Hematopoietic multipotent progenitor cell treated with erythropoietin and hydrocortisone succinate and interleukin-3 and kit ligand, for 8 days (in vitro differentiated cells): ENCODE measurements around the gene PKMYT1.

ENCODE experiments used
- DNase-seq: peaks from one replicate; pipeline ENCODE4 v3.0.0-alpha.2; 2015

Gene PKMYT1

DNA sequence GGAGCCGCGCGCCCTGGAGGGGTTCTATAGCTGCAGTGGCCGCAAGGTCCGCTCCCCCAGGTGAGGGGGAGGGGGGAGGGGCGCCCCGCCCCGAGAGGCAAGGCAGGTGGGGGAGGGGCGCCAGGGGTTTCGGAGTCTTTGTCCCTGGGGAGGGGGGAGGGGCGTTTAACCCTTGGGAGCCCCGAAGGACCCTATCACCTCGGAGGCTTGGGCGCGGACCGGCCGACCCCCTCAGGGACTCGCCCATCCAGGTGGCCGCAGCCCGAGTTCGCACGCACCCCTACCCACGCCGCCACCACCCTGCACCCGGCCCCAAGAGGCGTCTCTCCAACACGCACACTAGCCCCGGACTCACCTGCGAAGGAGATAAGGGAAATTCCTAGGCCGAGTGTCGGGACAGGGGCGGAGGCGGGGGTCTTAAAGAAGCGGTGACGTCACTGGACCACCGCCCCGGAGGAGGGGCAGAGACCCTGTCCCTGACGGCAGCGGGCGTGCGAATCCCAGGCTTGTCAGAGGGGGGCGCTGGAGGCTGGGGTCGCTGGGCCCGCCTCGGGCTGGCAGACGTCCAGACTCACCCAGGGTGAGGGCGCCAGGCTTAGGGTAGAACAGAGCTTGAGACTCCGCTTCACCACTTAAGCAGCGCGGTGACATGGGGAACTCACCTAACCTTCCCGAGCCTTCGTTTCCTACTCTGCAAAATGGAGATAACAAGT is 37.7 kb upstream of the PKMYT1 start, which contains the start of gene CLDN6:
Gene CLDN6 (minus strand): TSS at position 390 of the 713 bp plus-strand sequence. CDS start 2,162 bp downstream, outside the sequence.
- peak; percentile 66 for DNase-seq

DNA sequence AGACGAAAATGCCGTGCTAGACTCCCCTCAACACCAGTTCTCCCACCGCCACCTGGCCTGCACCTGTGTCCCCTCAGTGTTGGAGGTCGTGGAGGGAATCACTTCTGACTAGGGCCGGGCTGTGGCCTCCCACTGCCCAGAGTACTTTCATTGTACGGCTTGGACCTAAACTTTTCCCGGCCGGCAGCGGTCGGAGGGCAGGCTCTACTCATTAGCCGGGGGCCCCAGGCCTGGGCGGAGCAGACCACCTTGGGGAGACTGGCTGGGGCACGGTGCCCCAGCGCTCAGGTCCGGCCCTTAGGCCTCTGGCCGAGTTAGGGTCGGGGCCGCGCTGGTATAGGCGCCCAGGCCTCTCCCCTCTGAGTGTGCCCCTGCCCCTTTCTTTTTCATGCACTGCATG is 37.1 kb upstream of the PKMYT1 start:
- DNase-seq, result no peak

DNA sequence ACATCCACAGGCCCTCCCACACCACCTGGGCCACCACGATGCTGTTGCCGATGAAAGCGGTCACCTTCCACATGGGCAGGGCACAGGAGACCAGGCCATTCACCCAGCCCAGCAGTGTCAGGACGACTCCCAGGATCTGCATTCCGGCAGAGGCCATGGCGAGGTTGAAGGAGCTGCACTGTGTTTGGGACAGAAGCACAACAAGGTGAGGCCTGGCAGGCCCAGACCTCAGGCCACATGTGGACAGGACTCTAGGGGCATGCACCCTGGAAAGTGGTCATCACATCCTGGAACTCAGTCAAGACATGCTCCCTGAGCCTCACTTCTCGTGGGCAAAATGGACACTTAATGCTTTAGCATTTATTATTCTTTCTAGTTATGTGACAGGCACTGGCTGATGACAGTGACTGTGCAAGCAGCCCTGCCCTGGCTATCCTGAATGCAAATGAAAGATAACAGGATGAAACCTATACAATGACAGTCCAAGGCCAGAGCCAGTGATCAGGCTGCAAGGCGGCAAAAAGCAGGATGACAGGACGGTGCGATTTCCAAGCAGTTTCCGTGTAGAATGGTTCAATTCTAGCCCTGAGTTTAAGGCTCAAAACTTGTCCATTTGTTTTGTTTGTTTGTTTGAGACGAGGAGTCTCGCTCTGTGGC is 35.7 kb upstream of the PKMYT1 start:
- DNase-seq, result peak; percentile 70

DNA sequence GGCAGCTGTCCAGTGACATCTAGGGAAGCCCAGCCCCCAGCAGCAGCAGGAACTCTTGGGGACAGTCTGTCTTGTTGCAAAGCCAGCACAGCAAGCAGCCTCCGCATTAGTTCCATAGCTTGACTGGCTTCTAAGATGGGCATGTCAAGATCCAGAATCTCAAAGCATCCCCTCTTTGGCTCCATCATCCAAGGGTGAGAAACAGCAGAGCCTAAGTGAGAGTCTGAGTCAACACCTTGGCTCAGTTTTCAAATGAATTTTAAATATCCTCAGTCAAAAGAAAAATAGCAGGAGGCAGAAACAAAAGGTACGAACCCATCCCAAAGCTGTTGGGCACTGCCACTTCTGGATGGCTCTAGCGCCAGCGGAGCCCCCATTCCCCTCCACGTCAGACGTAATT is 34.7 kb upstream of the PKMYT1 start:
- DNase-seq, result no peak

DNA sequence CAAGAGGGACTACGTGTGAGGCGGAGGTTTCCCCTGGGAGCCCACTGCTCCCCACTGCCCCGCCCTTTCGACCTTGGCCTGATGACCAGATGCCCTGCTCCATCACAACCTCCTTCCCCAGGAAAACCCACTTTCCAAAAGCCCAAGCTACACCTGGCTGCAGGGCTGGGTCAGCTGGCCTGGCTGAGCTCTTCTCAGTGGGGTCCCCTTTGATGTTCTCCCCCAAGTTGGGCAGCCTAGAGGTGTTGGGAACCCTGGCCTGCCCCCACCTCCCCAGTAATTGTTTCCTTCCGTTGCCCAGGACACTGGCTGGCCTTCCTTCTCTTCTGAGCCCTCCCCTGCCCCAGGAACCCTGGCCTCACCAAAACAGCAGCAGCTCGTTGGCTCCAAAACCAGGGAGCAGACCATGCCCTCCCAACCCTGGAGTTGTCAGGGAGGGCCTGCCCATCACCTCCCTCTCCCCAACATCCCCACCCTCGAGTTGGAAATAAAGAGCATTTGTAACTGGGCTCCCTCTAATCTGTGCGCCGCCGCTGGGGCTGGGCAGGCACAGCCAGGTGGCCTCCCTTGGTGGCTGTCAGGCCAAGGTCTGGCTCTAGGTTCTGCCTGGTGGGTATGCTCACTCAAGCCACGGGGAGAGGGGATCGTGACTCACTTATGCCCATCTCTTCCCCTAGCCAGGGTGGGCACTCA is 33.9 kb upstream of the PKMYT1 start:
- DNase-seq, result no peak

DNA sequence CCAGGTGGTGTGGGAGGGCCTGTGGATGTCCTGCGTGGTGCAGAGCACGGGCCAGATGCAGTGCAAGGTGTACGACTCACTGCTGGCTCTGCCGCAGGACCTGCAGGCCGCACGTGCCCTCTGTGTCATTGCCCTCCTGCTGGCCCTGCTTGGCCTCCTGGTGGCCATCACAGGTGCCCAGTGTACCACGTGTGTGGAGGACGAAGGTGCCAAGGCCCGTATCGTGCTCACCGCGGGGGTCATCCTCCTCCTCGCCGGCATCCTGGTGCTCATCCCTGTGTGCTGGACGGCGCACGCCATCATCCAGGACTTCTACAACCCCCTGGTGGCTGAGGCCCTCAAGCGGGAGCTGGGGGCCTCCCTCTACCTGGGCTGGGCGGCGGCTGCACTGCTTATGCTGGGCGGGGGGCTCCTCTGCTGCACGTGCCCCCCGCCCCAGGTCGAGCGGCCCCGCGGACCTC is 33.3 kb upstream of the PKMYT1 start:
- no peak for DNase-seq

DNA sequence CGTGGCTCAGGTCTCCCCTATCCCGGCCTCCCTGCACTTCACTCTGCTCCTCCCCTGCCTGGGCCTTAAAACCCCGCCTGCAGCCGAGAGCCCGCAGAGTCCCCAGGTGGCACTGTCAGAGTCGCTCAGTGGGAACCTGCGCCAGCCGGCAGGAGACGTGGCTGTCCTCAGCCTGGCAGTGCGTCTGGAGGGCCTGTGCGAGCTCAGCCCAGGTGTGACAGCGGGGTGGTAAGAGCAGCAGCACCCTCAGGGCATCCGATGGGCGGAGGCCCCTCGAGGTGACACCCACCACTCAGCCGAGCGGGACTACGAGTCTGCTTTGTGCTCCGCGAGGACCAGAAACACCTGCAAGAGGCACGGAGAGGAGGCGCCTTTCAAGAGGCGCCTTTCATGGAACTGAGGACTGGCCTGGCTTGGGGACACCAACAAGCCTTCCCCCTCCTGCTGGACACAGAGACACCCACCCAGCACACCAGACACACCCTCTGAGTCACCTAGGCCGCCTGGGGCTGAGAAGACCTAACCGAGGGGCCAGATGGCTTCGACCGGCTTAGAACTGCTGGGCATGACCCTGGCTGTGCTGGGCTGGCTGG is 32.7 kb upstream of the PKMYT1 start, which contains the start of gene CLDN9:
Gene CLDN9 (plus strand): TSS at position 96 of the 593 bp plus-strand sequence. CDS start 440 bp downstream, at position 536.
- DNase-seq, result no peak

DNA sequence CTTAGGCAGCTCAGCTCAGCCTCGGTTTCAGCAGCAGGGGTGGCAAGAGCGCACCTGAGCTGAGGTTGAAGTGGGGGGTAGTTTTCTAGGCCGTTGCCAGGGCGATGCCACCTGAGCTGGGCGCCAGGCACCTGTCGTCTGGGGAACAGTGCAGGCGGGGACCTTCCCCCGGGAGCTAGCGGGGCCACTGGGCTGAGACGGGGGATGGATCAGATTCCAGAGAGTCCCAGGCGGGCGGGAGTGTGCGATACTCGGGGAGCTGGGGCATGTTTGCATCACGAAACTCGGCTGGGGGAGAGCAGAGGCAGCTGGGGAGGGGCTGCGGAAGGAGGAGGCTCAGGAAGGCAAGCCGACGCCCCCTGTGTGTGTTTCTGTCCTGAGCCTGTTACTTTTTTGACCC is 32.0 kb upstream of the PKMYT1 start:
- no peak for DNase-seq

DNA sequence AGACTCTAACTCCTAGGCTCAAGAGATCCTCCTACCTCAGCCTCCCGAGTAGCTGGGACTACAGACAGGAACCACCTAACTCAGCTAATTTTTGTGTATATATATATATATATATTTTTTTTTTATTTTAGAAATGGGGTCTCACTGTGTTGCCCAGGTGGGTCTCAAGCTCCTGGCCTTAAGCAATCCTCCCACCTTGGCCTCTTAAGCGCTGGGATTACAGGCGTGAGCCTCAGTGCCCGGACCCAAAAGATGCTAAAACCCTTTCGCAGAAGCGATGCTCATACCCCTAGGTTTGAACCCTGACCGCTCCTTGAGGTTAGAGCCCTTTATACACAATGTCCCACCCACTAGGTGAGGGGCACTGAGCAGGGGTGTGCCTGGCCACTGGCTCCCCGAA is 30.3 kb upstream of the PKMYT1 start:
- no peak for DNase-seq

DNA sequence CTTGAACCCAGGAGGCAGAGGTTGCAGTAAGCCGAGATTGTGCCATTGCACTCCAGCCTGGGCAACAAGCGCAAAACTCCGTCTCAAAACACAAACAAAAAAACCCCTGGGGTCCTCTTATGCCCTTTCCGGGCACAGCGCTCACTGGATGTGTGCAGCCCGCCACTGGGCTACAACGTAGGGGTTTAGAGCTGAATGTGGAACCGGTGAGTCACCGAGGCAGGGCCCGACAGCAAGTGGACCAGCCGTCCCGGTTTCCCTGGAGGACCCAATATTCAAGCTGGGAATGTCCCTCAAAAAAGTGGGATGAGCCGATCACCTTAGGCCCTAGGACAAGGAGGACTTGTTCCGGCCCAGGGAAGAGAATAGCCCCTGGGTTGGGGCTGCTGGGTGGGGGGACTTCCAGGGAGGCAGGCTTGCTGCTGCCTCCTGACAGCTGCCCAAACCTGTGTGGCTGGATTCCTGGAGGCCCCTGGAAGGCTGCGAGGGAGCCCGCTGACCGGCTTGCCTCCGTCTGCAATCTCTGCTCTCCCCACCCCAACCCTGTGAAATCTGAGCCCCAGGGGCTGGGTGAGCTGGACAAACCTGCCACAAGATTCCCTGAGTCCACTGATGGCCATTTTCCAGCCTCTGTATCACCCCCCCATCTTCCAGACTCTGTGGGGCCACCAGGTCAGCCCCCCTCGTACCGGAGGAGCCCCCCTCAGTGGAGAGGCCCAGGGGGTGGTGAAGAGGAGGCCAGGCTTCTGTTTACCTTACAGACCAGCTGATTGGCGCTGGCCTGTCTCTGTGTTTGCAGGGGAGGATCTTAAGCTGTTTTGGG is 29.5 kb upstream of the PKMYT1 start:
- DNase-seq, result no peak

DNA sequence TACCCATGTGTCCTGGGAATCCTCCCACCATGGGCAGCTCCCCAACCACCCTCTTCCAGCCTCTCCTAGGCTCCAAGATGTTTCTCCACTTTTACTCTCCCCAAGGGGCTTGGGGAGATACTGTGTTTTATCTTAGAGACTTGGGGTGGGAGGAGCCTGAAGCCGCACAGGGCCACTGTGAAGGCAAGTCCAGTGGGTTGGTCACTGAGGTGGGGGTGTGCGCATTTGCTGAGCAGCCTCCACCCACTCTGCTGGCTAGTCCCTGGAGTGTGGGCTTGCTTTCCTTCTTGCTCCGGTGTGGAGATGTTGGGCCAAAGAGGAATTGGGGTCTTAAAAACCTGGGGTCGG is 28.4 kb upstream of the PKMYT1 start:
- no peak for DNase-seq

DNA sequence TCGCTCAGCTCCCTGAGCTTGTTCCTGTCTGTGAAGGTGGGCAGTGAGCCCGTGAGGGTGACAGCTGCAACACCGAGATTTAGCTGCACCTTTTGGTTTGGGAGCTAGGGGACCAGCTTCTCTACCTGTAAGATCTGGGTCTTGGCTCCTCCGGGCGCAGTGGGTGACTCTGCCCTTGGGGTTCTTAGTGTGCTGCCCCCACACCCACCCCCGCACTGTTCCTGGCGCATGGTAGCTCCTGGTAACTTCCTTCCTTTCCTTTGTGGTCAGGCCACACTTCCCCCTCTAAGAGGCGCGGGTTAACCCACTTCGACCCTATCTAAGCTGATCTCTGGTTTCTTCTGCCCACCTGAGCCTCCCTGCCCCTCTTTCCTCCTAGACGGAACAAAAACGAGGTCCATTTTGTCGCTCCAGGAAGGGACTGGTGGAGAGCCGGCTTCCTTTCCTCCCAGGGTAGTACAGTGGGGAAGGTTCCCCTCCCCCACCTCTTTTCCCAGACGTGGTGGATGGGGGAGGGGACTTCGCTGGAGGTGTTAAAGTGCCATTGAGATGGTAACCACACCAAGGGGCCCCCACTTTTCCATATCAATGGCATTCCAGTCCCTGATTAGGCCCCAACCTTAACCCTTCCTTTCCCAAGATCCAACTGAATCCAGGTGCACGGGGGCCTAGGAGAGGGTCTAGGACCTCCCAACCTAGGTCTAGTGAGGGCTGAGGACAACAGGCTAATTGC is 27.9 kb upstream of the PKMYT1 start:
- peak; percentile 28 for DNase-seq

DNA sequence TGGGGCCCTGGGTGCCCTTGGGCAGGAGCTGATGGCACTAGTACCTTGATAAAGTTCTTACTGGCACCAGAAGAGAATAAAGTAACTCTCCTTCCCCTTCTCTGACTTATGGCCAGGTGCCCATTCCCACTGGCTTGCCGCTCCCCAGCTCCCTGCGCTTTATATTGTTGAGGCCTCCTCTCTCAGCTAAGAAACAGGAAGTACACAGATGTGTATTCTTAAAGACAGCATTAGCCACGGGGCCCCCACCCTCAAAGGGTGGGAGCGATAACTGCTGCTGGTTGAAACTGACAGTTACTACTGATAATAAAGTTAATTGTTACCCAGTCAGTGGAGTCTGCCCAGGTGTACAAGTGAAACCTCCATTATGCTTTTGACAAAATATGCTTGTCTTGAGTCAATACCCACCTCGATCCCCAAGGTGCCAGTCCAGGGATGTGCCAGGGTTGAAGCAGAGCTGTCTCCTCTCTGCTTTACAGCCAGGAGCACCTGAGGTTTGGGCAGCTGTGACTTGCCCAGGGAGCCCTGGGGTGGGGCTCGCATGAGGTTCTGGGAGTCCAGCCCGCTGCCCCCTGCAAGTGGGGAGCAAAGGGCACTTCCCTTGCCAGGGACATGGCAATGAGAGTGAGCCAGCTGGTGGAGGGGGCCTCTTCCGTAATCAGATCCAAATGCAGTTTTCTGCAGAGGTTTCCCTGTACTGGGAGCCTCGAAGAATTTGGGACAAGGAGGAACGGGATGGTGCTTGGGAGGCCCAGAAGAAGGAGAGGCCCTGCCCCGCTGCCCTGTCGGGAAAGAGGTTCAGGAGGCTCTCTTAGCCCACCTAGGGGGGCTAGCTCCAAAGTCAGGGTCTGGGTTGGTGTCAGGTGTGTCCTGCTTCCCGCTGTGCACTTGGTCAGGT is 27.1 kb upstream of the PKMYT1 start:
- peak; percentile 86 for DNase-seq

DNA sequence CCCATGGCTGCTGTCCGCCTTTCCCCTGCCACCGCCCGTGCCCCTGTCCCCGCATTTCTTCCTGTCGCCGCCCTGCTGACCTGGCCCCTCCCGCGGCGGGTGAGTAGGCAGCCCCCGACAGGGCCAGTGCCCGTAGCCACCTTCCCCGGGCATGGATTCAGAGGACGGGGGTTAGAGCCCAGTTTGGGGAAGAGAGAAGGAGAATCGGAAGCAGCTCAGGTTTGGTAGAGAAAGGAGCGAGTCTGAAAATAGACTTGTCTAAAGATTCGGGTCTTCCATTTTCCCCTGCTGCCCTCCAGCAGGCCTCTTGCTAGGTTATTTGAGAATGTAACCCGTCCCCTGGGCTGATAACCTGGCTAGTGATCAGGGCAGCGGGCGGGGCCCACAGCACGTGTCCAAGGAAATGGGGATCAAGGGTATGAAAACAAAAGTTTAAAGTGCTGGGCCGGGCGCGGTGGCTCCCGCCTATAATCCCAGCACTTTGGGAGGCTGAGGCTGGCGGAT is 24.6 kb upstream of the PKMYT1 start:
- DNase-seq, result peak; percentile 68

DNA sequence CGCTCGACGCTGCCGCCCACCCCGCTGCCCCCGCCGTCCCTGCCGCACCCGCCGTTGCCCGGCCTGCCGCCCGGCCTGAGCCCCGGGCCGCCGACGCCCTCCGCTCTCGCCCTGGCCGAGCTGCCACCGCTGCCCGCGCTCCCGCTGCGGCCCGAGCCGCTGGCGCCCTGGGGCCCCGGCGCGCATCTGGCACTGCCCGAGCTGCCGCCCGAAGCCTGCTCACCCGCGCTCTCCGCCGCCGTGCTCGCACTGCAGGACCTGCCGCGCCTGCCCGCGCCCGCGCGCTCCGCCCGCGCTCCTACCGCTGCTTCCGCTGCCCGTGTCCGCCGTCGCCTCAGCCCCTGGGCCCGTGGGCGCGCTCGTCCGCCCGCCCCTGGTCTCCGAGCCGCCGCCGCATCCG is 24.1 kb upstream of the PKMYT1 start:
- DNase-seq, result no peak

DNA sequence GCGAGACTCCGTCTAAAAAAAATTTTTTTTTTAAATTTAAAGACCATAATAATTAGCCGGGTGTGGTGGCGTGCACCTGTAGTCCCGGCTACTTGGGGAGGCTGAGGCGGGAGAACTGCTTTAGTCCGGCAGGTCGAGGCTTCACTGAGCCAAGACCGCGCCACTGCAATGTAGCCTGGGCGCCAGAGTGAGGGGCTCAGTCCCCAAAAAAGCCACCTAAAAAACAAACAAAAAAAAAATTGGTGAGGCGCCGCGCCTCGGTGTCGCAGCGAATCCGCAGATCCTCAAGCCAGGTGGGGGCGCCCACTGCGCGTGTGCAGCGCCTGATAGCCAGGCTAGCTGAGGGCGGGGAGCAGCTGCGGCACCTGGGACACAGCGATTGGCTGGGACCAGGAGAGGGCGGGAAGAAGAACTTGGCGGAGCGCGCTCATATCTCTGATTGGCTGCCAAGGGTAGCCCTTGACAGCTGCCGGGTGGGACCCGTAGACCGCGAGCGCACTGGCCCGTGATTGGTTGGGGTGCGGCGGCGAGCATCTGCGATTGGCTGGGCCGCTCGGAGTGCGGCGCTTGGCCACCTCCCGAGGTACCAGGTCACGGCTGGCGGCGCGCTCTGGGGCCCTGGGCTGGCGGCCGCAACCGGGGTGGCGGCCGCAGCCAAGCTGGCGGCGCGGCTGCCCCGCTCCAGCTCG is 23.5 kb upstream of the PKMYT1 start:
- peak; percentile 99 for DNase-seq

DNA sequence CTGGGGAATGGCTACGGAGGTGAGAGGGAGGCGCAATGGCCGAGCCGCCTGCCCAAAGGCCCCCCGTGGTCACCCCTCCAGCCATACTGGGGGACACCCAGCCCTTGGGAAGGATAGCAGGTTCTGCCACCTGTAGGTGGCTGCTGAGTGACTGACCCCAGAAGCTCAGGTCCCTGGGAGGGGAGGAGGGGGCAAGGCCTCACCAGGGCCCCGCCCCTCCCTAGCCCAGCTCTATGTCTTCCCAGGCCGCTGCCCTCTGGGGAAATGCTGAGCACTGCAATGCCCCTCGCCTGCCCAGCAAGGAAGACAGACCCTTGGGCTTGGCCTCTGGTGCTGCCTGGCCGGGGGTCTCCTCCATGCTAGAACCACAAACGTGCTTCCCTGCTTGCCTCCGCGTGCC is 21.1 kb upstream of the PKMYT1 start:
- no peak for DNase-seq

DNA sequence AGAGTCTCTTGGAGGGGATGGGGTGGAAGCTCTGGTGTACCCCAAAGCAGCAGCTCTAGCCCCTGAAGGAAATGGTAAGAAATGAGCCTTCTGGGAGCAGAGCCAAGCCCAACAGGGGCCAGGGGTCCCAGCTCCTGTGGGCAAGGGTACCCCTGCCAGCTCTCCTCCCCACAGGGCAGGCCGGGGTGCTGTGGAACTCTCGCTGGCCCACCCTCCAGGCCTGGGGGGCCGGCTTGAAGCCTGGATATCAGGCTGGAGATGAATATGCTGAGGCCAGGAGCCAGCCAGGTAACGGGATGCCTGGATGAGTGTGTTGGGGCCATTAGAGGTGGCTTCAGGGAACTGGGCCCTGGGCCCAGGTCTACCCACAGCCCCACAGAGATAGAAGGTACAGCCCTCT is 20.3 kb upstream of the PKMYT1 start:
- no peak for DNase-seq

DNA sequence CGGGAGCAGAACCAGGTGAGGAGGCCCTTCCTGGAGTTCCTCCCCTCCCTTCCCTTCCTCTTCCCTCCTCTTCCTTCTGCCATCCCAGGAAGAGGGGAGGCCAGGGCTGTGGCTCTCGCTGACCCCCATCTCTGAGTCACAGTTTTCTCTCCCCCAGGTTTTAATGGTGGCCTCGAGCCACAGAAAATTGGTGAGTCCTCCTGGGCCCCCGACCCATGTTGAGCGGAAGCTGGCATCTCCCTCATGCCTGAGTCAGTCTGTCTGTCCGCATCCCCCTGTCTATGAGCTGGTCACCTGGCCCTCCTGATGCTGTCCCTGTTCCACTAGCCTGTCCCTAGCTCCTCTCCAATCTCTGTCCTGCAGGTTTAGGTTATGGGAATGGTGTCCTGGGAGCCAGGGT is 19.7 kb upstream of the PKMYT1 start:
- DNase-seq, result no peak

DNA sequence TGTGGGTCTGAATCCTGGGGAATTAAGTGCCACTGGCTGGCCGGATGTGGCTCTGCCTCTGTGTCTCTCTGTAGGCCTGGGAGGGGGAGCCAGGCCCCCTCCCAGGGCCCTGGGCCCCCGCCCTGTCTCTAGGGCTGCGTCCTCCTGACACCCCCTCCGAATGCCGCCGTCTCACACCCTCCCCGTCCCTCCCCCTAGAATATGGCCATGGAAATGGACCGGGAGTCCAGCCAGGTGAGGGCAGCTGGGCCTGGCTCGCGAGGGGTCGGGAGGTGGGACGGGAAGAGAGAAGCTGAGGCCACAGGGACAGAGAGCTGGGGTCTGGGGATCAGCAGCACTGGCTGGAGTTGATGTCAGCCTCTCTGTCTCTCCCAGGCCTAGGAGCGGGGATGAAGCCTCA is 16.1 kb upstream of the PKMYT1 start:
- no peak for DNase-seq
